NCI-H524 (cell line): ENCODE measurements around the gene PBX2.
"Not testable (repeated sequence)": the region's sequence is repeated elsewhere in the genome, so short reads cannot be mapped to it uniquely, and the experiment has no call there.

ENCODE experiments used
- DNase-seq, 2 experiments: peaks; one replicate each; lab custom pipeline; 2025; lab: John Stamatoyannopoulos, UW

PBX2 gene

DNA sequence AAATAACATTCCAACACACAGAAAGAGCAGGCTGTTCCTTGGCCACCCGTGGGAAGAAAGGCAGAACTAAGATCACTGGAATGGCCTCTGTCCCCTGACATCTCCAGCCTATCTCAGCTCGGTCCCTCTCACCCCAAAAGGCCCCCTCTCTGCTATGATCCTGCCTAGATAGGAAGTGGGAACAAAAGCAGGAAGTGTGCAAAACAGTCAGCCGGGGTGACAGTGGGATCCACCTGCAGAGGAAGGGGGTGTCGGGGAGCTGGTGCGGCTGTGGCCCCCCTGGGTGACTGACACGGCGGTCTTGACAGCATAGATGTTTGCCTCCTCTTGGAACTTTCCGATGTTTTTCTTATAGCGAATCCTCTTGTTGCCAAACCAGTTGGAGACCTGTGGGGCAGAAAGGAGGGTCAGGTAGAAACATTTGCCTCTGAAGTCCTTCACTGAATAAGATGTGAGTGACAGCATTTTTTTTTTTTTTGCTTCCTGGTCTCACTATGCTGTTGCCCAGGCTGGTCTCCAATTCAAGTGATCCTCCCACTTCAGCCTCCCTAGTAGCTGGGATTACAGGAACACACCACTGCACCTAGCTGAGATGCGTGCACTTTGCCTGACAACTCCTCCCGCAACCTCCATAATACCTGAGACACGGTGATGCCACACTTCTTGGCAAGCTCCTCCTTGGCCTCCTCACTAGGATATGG is 2.8 kb downstream of the PBX2 start:
- no peak for DNase-seq

DNA sequence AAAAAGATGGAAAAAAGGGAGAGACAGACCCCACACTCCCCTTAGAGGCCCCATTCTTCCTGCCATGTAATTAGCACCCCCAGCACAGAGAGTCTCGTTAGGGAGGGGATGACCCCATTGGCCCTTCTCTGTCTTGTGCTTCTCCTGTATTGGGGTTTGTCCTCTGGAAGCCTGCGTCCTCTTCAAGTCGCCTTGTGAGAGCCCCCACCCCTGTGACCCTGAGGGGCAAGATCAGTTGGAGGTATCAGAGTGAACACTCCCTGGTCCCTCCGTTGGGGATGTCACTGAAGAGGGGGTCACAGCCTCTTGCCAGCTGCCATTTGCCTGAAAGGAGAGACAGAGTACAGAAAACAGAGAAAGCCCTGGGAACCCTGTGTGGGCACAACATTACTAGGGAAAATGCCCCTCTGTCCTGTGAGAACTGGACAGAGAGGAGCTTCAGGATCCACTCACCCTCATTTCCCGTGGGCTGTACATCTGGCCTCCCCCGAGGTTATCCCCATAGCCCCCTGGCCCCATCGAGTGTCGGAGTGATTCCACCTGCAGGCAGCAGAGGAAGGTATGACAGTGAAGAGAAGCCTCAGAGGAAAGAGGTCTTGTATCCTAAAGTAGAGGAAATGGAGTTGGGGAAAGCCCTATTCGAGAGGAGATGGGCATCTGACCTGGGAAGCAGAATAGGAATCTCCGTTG is 3.7 kb downstream of the PBX2 start:
- not testable (repeated sequence) for DNase-seq

DNA sequence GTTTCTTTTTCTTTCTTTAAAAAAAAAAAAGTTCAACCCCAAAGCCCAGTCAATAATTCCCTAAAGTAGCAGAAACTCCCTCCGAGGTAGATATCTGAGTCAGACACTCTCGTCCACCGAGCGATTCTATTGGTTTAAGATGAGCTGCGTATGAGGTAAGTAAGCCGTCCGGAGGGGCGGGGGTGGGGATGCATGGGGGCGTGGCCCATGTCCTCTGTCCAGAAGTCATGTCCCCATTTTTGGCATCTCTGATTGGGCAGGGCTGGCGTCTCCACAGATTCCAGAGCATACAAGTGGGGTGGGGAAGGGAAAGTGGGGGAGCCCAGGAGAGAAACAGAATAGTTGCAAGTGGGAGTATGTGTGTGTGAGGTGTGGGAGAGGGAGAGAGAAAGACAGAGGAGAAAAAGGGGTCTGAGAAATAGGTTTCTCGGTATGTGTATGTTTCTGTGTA is 4.3 kb downstream of the PBX2 start:
- not testable (repeated sequence) for DNase-seq

DNA sequence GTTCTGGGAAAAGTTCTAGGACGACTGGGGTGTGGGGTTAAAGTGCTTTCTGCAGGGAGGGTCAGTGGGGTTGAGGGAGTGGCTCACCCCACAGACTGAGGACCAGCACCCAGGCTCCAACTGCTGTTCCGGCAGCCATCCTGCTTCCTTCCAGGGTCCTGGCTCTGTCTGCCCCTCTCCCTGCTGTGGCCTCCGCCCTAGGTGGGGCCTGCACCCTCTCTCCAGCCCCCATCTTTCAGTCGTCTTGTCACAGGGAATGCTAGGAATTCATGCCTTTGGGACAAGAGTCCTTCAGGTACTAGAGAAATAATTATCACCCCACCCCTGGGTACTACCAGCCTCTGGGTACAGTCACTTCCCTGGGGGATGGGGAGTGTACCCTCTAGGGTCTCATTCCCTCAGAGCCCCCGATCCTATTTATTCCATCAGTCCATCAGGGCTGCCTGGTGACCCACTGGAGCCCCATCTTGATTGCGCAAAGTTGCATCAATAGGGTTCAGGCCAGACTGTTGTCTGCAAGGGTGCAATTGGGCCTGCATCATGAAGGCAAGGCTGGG is 5.8 kb downstream of the PBX2 start, which contains the start of gene AGER:
Gene AGER (minus strand): TSS at position 170 of the 557 bp plus-strand sequence. CDS start 31 bp downstream, at position 139.
- no peak for DNase-seq

DNA sequence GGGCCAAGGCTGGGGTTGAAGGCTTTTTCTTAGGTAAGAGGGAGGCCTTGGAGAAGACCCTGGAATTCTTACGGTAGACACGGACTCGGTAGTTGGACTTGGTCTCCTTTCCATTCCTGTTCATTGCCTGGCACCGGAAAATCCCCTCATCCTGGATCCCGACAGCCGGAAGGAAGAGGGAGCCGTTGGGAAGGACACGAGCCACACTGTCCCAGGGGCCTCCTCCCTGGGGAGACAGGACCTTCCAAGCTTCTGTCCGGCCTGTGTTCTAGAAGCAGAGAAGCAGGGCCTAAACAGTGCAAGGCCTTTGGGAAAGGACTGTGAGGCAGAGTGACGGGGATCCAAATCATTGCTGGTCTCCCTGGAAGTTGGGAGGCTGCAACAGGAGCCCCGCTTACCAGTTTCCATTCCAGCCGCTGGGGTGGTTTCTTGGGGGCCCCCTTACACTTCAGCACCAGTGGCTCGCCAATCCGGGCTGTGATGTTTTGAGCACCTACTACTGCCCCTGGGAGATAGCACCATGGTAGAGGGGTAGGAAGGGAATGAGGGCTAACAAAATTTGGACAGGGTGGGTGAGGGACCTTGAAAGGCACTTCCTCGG is 6.4 kb downstream of the PBX2 start:
- DNase-seq = no peak

DNA sequence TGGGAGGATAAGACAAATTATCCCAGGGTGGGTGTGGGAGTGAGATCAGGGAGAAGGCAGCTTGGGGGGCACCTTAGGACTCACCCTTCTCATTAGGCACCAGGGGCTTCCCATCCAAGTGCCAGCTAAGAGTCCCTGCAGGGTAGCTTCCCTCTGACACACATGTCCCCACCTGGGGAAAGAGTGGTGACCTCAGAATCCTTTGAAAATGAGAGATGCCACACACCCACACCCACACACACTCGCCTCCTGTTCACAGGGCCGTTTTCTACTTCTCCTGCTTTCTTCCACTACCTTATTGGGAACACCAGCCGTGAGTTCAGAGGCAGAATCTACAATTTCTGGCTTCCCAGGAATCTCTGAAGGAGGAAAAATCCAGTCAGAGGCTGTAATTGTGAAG is 7.0 kb downstream of the PBX2 start:
- no peak for DNase-seq

DNA sequence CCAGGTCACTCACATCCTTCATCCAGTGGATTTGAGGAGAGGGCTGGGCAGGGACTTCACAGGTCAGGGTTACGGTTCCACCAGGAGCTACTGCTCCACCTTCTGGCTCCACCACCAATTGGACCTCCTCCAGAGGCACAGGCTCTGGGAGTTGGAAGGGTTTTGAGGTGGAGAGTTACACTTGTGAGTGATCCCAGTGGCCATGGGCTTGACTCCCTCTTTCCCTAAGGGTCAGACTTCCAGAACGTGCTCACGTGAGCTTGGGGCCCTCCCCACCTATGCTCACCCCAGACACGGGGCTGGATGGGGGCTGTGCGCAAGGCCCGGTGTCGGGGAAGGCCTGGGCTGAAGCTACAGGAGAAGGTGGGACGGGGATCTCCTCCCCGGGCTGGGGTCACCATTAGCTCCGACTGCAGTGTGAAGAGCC is 7.4 kb downstream of the PBX2 start:
- DNase-seq = no peak

DNA sequence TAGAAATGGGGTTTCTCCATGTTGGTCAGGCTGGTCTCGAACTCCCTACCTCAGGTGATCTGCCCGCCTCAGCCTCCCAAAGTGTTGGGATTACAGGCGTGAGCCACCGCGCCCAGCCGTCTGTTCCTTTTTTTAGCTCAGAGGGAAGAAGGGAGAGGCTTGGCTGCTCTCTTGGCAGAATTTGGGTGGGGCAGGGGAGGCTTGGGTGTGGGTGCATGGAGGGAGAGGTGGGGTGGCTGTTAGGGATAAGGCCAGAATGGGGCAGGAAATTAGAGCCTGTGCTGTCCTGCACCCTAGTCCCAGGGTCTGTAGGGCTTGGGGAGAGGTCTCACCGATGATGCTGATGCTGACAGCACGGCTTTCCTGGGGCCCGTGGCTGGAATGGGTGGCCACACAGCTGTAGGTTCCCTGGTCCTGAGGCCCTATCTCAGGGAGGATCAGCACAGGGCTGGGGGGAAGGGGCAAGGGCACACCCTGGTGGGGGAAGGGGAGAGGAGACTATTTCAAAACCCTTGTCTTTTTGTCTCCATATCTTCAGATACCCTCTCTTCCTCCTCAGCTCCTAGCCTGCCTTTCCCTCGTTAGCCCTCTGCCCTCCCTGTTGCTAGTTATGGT is 8.0 kb downstream of the PBX2 start:
- DNase-seq = no peak

DNA sequence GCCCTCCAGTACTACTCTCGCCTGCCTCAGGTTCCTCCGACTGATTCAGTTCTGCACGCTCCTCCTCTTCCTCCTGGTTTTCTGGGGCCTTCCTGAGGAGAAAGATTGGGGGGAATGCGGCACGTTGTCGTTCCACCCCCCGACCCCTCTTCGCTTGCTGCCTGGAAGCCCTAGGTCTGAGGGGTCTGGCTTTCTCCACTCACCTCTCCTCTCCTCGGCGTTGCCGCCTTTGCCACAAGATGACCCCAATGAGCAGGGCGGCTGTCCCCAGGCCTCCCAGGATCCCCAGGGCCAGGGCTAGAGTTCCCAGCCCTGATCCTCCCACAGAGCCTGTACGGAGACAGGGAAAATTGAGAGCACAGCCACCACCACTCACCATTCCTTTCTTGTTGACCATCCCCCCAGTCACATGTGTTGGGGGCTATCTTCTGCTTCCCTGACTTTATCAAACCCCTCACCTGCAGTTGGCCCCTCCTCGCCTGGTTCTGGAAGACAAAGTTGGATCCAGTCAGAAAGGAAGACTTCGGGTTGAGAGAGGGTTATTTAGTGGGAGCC is 8.8 kb downstream of the PBX2 start:
- DNase-seq = no peak

DNA sequence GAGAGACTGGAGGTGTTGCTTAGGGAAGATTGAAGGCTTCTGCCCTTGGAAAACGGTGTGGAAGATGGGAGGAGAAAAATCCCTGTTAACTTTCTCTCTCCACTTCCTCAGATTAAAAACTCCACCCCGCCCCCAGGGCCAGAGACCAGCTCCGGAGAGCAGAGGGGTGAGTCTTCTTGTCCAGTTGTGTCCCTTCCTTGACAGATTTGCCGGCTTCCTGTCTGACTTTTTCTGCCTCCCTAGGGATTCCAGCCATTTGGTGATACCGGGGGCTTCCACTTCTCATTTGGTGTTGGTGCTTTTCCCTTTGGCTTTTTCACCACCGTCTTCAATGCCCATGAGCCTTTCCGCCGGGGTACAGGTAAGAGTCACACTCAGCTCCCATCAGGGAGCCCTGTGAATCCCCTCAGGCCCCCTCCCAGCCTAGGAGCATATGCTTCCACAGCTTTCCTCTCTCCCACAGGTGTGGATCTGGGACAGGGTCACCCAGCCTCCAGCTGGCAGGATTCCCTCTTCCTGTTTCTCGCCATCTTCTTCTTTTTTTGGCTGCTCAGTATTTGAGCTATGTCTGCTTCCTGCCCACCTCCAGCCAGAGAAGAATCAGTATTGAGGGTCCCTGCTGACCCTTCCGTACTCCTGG is 10.1 kb downstream of the PBX2 start:
- DNase-seq = no peak

DNA sequence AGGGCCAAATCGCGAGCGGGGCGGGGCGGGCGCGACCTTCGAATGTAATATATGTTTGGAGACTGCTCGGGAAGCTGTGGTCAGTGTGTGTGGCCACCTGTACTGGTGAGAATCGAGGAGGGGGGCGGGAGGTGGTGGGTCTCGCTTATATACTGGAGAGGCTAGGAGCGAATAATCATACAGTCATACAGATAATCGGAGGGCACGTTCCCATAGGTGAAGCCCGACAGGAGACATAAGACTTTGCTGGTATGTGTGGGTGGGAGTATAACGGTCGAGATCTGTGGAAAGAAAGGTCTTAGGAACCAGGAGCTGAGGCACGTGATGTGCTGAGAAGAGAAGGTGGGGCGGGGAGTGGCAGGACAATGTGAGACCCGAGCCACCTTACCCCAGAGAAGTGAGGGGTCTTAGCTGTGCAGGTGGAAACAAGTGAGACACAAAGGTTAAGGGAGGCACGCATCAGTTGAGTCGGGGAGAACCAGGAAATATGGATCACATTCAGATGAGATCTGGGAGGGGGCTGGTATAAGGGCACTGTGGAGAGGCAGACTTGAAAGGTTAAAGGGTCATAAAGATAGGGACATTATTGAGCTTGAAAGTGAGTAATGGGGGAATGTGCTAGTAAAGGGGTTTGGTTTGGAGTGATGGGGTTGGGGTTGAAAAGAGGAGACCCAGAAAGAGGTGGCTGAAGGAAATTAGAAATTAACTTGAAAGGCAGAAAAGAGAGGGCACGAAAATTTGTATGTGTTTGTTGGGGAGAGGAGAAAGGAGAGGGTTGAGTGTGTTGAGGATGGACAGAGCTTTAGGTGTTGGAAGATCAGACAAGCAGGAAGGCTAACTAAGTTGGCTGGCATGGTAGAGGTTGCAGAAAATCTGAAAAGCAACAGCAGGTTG is 11.2 kb downstream of the PBX2 start:
- peak in 1 of 2 experiments; percentile 44 for DNase-seq

DNA sequence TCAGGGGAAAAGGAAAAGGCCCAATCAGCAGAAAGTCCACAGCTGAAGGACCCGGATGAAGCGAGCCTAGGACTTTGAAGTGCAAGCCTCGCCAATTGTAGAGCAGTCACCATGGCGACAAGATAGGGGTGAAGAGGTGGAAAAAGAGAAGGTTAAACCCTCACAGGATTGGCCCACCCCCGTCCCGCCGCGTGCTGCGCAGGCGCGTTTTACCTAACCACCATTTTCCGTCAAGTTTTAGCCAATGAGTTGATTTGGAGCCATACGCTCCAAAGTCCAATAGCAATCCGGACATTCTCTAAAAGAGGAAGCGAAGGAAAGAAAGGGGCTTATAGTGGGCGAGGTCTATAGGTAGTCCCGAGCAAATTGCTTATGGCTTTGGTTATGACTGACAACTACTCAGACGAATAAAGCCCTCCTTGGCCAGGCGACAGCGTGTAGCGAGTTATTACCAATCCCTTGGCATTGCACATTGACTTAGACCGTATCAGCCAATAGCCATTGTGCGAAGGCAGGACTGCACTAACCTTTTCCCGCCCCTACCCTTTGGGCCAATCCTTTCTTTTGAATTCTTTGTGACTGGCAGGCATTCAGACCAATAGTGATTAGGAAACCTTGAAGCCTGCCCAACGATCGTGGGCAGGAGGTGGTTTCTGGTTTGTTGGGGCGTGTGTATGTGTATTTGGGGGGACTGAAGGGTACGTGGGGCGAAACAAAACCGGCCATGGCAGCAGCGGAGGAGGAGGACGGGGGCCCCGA is 12.0 kb downstream of the PBX2 start, which contains the start of gene RNF5:
Gene RNF5 (plus strand): TSS at position 618 of the 759 bp plus-strand sequence. CDS start 107 bp downstream, at position 725.
- DNase-seq = peak; percentile 100

DNA sequence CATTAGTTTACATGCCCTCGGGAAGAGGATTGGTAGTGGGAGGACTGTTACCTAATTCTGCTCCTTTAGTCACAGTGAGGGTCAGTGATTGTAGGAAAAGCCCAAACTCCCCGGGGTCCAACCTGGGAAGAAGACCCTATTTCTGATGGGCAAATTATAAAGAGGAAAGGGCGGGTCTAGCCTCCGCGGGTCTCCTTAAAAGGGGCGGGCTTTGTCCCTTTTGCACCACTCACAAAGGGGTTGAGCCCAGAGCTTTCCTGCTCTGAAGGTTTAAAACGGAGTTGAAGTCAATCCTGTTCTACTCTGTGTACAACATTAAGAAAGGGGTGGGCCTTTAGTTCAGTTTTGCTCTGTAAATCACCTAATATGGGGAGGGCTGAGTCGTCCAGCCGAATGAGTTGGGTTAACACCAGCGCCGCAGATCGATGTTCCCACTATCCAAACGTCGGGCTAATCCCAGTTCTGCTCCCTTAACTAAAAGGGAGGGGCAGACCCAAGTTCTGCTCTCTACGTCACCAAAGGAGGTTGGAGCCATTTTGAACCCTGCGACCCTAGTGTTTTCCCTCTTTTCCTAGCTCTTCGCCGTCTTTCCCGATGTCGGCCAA is 12.7 kb downstream of the PBX2 start:
- peak; percentile 72 to 87 for DNase-seq

DNA sequence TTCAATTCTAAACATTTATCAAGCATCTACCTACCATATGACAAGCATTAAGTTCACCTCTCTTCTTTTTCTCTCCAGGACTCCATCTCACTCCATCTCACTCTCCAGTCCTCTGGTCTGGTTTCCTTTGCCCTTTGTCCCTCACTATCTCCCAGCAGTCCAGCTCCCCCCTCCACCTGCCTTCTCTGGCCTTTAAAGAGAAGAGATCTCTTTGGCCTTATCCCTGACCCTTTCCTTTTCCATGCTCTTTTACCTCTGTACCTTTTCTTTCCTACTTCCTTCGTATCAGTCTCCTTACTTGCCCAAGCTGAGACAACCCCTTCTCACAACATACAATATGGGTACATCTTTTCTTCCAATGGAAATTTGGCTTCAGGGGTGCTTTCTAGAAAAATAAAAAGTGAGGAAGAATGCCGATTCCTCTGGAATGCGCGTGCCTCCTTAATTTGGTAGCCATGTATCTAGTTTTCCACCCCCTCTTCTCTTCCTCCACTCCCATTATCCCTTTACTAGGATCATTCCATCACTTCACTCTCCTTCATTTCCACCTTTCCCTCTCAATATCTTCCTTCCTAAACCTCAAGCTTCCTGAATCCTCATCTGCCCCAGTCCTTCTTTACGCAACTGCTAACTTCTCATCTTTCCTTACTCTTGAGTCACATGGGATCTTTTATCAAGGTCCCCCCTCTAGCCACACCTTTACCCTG is 13.4 kb downstream of the PBX2 start:
- DNase-seq = no peak

DNA sequence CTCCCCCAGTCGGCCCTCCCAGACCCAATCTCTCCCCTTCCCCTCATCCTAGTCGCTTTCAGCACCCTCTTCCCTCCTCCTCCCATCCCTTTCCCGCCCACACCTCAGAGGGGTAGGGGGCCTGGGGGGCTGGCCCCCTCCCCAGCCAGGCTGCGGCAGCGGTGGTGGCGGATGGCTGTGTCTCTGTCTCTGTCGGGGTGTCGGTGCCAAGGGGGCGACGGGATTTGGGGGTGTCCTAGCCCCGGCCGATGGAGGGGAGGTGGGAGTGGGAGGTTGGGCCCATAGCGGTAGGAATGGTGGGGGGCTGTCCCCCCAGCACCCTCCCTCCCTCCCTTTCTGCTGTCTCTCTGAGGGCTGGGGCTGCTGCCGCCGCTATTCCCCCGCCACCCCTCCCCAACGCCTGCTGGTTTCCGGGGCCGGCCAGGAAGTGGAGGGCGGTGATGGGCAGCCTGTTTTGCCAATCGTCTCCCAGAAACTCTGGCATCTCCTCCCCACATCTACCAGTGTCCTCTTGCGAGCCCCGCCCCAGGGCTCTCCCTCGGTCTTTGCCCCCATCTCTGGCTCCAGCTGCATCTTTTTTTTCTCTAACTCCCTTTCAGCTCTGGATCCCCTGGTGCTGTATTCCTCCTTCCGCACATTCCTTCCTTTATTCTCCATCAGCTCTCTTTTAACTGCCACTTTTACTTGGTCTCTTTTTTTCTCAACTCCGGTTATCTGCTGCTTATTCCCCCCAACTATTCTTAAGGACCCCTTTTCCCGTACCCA is 14.1 kb downstream of the PBX2 start, which contains the start of gene AGPAT1:
Gene AGPAT1 (minus strand): TSS at position 374 of the 765 bp plus-strand sequence. CDS start 4,588 bp downstream, outside the sequence.
- DNase-seq = peak; percentile 88 to 95

DNA sequence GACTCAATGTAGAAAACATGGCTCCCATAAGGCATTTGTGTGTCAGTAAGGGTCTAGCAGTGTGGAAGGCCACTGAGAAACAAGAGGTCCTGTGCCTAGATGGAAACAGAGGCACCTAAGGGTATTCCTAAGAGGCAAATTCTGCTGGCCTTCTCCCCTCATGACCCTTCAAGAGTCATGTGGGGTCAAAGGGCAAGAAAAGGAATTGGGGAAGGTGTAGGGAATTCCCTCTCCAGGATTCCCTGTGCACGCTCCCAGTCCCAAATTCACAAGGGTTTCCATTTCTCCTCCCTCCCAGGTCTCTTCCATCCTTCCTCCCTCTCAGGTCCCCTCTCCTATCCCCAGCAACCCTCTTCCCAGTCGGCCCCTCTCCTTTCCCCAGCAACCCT is 14.7 kb downstream of the PBX2 start:
- DNase-seq = no peak

DNA sequence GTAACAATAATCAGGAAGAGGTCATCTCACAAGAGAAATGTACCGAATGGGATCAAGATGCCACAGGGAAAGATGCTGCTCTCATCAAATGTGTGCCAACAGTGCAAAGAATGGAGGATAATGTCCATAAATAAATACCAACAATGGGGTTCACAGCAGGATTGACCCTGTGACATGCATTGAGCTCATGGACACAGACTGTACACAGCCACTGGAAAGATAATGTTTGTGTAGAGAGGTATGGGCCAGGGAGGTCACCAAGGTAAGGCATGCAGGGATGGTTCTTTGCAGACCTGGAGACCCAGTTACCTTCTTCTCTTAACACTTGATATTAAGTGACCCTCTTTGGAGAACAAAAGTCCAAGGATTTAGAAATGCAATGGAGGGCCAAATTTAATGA is 15.6 kb downstream of the PBX2 start:
- no peak for DNase-seq
